ENCODE results near the gene IL17RA.

IL17RA gene

GRCh38 chr22:17106161-17106784 is 21.5 kb downstream of the IL17RA start:
- no peak for DNase-seq (ENCODE audit: low read depth)

GRCh38 chr22:17106785-17107546 is 22.2 kb downstream of the IL17RA start:
- no peak for DNase-seq (ENCODE audit: low read depth)

GRCh38 chr22:17107547-17107810 is 22.7 kb downstream of the IL17RA start:
- no peak for DNase-seq (ENCODE audit: low read depth)

DNA sequence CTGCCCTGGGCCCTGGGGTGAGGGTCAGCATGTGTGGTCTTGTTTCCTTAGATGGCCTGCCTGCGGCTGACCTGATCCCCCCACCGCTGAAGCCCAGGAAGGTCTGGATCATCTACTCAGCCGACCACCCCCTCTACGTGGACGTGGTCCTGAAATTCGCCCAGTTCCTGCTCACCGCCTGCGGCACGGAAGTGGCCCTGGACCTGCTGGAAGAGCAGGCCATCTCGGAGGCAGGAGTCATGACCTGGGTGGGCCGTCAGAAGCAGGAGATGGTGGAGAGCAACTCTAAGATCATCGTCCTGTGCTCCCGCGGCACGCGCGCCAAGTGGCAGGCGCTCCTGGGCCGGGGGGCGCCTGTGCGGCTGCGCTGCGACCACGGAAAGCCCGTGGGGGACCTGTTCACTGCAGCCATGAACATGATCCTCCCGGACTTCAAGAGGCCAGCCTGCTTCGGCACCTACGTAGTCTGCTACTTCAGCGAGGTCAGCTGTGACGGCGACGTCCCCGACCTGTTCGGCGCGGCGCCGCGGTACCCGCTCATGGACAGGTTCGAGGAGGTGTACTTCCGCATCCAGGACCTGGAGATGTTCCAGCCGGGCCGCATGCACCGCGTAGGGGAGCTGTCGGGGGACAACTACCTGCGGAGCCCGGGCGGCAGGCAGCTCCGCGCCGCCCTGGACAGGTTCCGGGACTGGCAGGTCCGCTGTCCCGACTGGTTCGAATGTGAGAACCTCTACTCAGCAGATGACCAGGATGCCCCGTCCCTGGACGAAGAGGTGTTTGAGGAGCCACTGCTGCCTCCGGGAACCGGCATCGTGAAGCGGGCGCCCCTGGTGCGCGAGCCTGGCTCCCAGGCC is 23.7 kb downstream of the IL17RA start:
- DNase-seq (ENCODE audit: low read depth), result no peak

- no peak for DNase-seq (ENCODE audit: low read depth)
These were observed 24.5 kb downstream of the IL17RA start for GRCh38 chr22:17109113-17109865.

DNA sequence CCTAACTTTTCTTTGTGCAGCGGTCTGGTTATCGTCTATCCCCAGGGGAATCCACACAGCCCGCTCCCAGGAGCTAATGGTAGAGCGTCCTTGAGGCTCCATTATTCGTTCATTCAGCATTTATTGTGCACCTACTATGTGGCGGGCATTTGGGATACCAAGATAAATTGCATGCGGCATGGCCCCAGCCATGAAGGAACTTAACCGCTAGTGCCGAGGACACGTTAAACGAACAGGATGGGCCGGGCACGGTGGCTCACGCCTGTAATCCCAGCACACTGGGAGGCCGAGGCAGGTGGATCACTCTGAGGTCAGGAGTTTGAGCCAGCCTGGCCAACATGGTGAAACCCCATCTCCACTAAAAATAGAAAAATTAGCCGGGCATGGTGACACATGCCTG is 25.2 kb downstream of the IL17RA start:
- no peak for DNase-seq (ENCODE audit: low read depth)

GRCh38 chr22:17110791-17111550 is 26.2 kb downstream of the IL17RA start:
- DNase-seq (ENCODE audit: low read depth), result no peak

GRCh38 chr22:17112491-17113042 is 27.8 kb downstream of the IL17RA start:
- DNase-seq (ENCODE audit: low read depth), result no peak

- no peak for DNase-seq (ENCODE audit: low read depth)
These were observed 28.8 kb downstream of the IL17RA start for GRCh38 chr22:17113600-17113999.

DNA sequence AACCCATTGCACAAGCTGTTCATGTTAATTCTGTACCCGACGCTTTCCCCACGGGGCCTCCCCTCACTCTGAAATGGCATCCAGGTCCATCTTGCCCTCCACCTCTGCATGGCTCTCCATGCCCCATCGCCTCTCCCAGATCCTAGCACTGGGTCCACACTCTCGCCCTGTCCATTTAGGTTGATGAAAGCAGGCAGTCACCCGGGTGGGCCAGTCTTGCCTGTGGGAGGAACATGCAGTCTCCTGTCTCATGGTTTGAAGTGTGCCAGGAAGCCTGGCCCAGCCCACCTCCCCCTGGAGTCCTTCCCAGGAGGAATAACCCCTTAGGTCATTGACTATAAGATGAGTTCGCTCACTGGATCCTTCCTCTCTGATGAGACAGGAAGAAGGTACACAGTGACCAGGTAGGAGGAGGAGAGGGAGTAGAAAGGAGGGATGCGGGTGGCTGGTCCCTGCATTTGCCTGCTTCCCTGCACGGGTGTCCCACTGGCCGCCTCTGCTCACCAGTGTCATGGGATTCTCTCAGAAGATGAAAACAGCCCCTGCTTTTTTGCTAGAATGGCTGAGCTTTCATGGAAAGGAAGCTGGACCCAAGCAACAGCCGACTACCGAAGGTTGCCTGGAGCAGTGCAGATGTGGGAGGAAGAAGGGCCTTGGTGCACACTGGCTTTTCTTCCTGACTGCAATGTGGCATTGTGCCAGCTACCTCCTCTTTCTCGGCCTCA is 29.5 kb downstream of the IL17RA start:
- no peak for DNase-seq (ENCODE audit: low read depth)

GRCh38 chr22:17114898-17115235 is 30.1 kb downstream of the IL17RA start:
- no peak for DNase-seq (ENCODE audit: low read depth)

DNA sequence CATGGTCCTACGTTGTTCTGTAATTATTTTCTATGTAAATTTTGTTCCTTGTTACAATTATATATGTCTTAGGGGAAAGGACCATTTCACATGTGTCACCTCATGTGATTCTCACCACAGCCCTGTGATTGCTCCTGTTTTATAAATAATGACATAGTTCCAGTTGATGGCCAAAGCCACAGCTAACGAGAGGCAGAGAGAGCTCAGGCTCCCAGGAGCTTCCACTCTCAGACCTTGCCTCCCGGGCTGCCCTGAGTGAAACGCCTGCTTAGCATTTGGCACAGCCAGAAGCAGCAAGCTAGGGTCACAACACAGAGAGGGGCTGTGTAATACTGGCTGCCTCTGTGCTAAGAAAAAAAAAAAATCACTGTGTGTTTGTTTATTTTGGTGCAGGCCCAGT is 30.4 kb downstream of the IL17RA start:
- no peak for DNase-seq (ENCODE audit: low read depth)

GRCh38 chr22:17115945-17116565 is 31.3 kb downstream of the IL17RA start:
- no peak for DNase-seq (ENCODE audit: low read depth)

DNA sequence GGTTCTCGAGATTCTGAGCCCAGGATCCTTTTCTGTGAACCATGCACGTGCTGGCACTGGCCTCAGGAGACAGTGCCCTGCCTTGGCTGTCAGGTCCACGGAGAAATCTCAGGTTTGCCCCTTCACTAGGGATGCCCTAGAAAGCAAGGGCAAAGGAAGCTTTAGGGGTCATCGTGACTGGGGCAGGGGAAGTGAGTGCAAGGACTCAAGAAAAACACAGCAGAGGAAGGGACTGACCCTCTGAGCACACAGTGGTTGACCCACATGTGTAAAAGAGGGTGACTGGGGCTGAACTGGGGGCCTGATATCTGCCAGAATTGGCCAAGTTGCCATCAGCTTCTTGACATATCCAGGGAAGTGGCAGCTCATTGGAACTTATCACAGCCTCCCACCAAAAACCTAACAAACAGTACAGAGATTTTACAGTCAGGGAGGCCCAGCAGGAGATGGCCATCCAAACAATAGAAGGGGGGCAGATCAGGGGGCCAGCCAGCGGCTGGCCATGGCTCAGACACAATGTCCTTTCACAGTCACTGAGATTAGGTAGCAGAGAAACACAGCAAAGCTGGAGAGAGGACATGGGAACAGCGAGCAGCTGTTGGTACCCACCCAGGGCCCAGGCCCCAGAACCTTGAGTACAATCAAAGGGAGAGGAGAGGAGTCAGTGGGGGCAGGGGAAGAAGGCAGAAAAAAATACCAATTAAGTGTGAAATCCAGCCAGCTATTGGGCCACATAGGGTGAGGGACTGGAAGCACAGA is 32.0 kb downstream of the IL17RA start:
- DNase-seq (ENCODE audit: low read depth), result no peak

DNA sequence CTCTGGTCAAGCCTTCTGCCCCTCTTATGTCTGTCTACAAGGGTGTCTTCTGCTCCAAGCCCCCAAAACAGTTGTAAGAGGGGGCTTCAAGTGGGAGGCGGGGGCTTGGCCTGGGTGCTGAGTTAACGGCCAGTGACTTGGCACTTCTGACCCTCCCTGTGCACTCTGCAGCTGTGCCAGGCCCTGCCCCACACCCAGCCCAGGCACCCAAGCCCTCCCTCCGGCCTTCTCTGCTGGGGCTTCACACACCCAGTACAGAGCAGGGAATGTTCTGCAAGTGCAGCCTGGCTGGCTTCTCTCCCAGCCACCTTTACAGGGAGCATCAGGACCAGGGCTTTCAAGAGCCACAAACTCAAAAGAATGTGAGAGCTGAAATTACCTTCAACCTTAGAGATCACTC is 32.6 kb downstream of the IL17RA start:
- no peak for DNase-seq (ENCODE audit: low read depth)

- DNase-seq (ENCODE audit: low read depth), result no peak
These were observed 33.1 kb downstream of the IL17RA start for GRCh38 chr22:17117890-17118289.

DNA sequence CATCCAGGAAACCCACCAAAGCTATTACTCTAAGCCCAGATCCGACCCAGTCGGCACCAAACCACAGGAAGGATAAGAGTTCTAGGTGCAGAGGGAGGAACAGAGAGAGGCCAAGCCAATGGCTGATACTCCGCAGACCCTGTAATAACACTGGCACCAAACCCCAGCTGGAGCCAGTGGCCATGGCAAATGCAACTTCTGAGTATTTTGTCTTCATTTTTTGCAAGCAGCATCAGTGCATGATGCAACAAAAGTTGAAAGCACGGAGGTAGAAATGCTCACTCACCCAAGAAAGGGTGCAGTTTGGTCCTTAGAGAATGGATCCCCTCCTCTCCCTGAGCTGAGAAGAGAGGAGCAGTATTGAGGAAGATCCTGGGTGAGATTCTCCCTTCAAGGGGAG is 33.5 kb downstream of the IL17RA start:
- DNase-seq (ENCODE audit: low read depth), result no peak

DNA sequence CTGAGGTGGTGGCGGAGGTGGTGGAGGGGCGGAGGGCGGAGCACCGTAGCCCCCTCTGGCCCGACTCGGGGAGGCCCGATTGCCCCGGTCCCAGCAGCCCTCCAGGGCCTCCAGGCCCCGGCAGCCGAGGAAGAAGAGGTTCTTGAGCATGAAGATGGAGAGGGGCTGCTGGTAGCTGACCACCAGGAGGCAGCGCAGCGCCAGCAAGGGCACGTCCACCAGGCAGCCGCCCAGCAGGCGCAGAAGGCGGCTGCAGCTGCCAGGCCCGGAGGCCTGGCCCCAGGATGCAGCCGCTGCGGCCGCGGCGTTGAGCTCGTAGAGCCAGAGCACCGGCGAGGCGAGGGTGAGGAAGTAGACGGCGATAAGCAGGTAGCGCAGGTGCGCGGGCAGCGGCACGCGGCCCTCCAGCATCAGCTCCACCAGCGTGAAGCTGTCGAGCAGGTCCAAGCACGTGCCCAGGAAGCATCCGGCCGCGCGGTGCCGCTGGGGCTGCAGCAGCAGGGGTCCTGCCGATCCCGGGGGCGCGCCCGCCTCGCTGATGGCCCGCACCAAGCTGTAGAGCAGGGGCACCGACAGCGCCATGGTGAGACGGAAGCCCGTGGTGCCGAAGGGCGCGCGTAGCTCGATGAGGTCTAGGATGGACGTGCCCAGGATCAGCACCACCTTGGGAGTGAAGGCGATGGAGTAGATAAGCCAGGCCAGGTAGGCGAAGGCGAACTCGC is 34.8 kb downstream of the IL17RA start:
- no peak for DNase-seq (ENCODE audit: low read depth)

- no peak for DNase-seq (ENCODE audit: low read depth)
These were observed 35.5 kb downstream of the IL17RA start for GRCh38 chr22:17120281-17120680.

All from fibroblast of the conjunctiva (primary cell).